Left ventricle myocardium inferior (tissue), 1 donor: Measurements from ENCODE around the gene DENND1A. TPM values are rescaled to one million over a fixed set of nuclear protein-coding genes. Genes with fewer than 3 reads are reported as not detected.
A peak's percentile ranks its signal among the peaks of the same experiment; 100 is the strongest.
"Not testable (repeated sequence)": the region's sequence is repeated elsewhere in the genome, so short reads cannot be mapped to it uniquely, and the experiment has no call there.

Experiments
- DNase-seq: peaks from one replicate; pipeline ENCODE4 v3.0.0-alpha.2; 2020
- H3K27ac ChIP-seq: fragments of 200-600 bp; replicated peaks from 2 replicates; pipeline ENCODE4 v1.8.0; 2021
- H3K27me3 ChIP-seq: fragments of 200-600 bp; 2 replicates; pipeline ENCODE4 v1.8.0; 2021; ENCODE audit warnings: low read depth
- H3K36me3 ChIP-seq: fragments of 200-600 bp; 2 replicates; pipeline ENCODE4 v1.8.0; 2021
- H3K4me1 ChIP-seq: fragments of 200-600 bp; 2 replicates; pipeline ENCODE4 v1.8.0; 2021
- H3K4me3 ChIP-seq: fragments of 200-600 bp; 2 replicates; pipeline ENCODE4 v1.8.0; 2021; ENCODE audit warnings: mild to moderate bottlenecking, moderate library complexity
- H3K9me3 ChIP-seq: fragments of 200-600 bp; replicated peaks from 2 replicates; pipeline ENCODE4 v1.8.0; 2021
- intact Hi-C: fragments of 100-400 bp; cut with micrococcal nuclease; formaldehyde crosslinking; loops from one replicate; pipeline ENCODE4 v1.11.0; 2022
- total RNA-seq: library from RNA; stranded (reverse); fragmentation: NEBNext Ultra II Directional; extraction: Animal tissue kit (Norgen Biotek cat#: 25700); gene quantifications from one replicate; pipeline ENCODE4 v1.2.1, GENCODE V29; 2021
- TF ChIP-seq, protein P1 (sequence below): fragments of 200-600 bp; IDR thresholded peaks from 2 replicates; pipeline ENCODE4 v1.8.0; 2021; ENCODE audit warnings: antibody characterized with exemption, mild to moderate bottlenecking, borderline replicate concordance
- donor health status: DM: no; HTN: yes; CAD: no; lungs with severe emphysema.

The DENND1A gene
- total RNA-seq, 1 donor from 2014 or later = 12.2 TPM

- DNase-seq = no peak
- H3K36me3 ChIP-seq = no peaks in the 10 kb centered on the region
- no peak overlapping the region for H3K27ac ChIP-seq
- no peaks in the 10 kb centered on the region for H3K9me3 ChIP-seq
- peaks cover 9% of the 10 kb centered on the region for H3K4me1 ChIP-seq
- no peaks in the 10 kb centered on the region for H3K27me3 ChIP-seq
- H3K4me3 ChIP-seq = no peak overlapping the region
- TF ChIP-seq, protein P1, sequence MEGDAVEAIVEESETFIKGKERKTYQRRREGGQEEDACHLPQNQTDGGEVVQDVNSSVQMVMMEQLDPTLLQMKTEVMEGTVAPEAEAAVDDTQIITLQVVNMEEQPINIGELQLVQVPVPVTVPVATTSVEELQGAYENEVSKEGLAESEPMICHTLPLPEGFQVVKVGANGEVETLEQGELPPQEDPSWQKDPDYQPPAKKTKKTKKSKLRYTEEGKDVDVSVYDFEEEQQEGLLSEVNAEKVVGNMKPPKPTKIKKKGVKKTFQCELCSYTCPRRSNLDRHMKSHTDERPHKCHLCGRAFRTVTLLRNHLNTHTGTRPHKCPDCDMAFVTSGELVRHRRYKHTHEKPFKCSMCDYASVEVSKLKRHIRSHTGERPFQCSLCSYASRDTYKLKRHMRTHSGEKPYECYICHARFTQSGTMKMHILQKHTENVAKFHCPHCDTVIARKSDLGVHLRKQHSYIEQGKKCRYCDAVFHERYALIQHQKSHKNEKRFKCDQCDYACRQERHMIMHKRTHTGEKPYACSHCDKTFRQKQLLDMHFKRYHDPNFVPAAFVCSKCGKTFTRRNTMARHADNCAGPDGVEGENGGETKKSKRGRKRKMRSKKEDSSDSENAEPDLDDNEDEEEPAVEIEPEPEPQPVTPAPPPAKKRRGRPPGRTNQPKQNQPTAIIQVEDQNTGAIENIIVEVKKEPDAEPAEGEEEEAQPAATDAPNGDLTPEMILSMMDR = no peak
- intact Hi-C loops = no loop called here
These were observed 194.6 kb downstream of the DENND1A start for GRCh38 chr9:123735376-123735775.

DNA sequence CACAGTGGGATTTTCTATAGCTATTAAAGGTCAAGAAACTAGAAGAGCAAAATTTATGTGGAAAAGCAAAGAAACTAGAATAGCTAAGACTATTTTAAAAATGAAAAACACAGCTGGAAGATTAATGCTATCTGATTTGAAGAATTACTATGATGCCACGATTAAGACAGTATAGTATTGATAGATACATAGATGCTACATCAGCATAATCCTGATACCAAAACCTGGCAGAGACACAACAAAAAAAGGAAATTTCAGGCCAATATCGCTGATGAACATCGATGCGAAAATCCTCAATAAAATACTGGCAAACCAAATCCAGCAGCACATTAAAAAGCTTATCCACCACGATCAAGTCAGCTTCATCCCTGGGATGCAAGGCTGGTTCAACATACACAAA, 201.4 kb downstream of the DENND1A start:
- H3K27ac ChIP-seq, H3K27me3 ChIP-seq, H3K4me1 ChIP-seq, DNase-seq, H3K36me3 ChIP-seq, intact Hi-C loops, H3K4me3 ChIP-seq: not testable (repeated sequence)
- H3K9me3 ChIP-seq = peaks cover 13% of the 10 kb centered on the region

DNA sequence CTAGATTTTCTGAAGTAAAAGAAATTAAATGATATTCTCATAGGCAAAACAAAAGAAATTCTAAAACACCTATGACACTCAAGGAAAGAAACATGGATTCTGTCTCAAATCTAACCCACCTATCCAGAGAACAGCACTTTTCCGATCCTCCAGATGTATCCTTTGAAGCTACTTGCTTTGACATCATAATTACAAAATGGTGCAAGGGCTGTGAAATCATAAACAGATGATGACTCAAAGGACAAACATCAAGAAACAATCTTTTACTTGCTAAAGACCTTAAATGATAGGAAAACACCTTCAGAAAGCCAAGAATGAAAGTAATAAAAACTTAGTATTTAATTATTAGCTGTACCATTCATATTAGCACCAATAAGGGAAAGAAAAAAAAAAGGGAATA, 202.6 kb downstream of the DENND1A start:
- intact Hi-C loops = no loop called here
- H3K27ac ChIP-seq = no peak overlapping the region
- no peaks in the 10 kb centered on the region for H3K36me3 ChIP-seq
- no peak for DNase-seq
- TF ChIP-seq, protein P1 = no peak
- H3K4me3 ChIP-seq = no peak overlapping the region
- H3K4me1 ChIP-seq = no peaks in the 10 kb centered on the region
- H3K9me3 ChIP-seq = peaks cover 17% of the 10 kb centered on the region
- no peaks in the 10 kb centered on the region for H3K27me3 ChIP-seq

- H3K36me3 ChIP-seq = no peaks in the 10 kb centered on the region
- peak; percentile 22 for DNase-seq
- TF ChIP-seq, protein P1 = no peak
- H3K27ac ChIP-seq = no peak overlapping the region
- intact Hi-C loops = no loop called here
- no peaks in the 10 kb centered on the region for H3K27me3 ChIP-seq
- peaks cover 17% of the 10 kb centered on the region for H3K9me3 ChIP-seq
- no peak overlapping the region for H3K4me3 ChIP-seq
- no peaks in the 10 kb centered on the region for H3K4me1 ChIP-seq
These were observed 204.5 kb downstream of the DENND1A start for GRCh38 chr9:123725389-123725788.

DNA sequence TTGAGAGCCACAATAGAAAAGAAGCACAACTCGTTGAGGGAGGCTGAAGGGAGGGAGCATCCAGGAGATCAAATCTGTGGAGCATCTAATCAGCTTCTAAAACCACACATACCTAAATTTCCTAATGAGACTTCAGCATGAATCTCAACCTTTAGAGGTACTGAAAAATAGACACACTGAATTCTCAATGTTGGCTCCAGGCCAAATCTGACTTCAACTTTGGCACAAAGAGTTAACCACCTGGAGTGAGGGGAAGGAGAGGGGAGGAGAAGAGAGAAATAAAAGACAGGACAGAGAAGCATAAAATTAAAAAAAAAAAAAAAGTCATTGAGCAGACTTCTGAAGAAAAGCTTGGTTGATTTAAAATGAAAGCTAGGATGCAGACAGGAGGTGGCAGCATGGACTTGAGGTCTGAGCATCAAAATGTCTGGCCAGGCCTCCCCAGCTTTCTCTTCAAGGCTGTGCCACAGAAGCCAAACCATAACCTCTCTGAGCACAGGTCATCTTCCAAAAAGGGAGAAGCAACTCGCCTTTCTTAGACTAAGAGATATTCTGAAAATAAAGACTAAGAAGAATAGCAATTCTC, 205.6 kb downstream of the DENND1A start:
- Histone ChIP-seq H3K9me3 (peaks cover 11% of the 10 kb centered on the region), H3K36me3 (no peaks in the 10 kb centered on the region), H3K27ac (no peak overlapping the region), H3K27me3 (no peaks in the 10 kb centered on the region), H3K4me3 (no peak overlapping the region), H3K4me1 (no peaks in the 10 kb centered on the region)
- intact Hi-C loops = no loop called here
- DNase-seq = no peak
- TF ChIP-seq, protein P1 = peak; percentile 32

- H3K36me3 ChIP-seq = no peaks in the 10 kb centered on the region
- TF ChIP-seq, protein P1 = no peak
- H3K9me3 ChIP-seq = peaks cover 11% of the 10 kb centered on the region
- DNase-seq = no peak
- H3K4me3 ChIP-seq = no peak overlapping the region
- intact Hi-C loops = no loop called here
- H3K27ac ChIP-seq = no peak overlapping the region
- H3K4me1 ChIP-seq = no peaks in the 10 kb centered on the region
- H3K27me3 ChIP-seq = no peaks in the 10 kb centered on the region
These were observed 206.6 kb downstream of the DENND1A start for GRCh38 chr9:123723135-123723875.
